Left lung (tissue), 10 donors: Measurements from ENCODE around the gene DDX31. TPM values are rescaled to one million over a fixed set of nuclear protein-coding genes. Genes with fewer than 3 reads are reported as not detected.
A peak's percentile ranks its signal among the peaks of the same experiment; 100 is the strongest.

Experiments used
- ATAC-seq: fragments of 200-7000 bp; cut with Tn5 transposase; one replicate; pipeline ENCODE4 v1.9.1; 2020; ENCODE audit warnings: moderate library complexity
- DNase-seq, 4 donors: peaks; one replicate each; pipeline ENCODE4 v3.0.0-alpha.2; 2013 to 2020
- H3K27ac ChIP-seq, 2 donors: fragments of 200-600 bp; sonication (generic) in 1 of 2; one replicate each; pipeline versions ENCODE4 v1.5.0 to v1.8.0; 2020 to 2021
- H3K27me3 ChIP-seq, 2 donors: fragments of 200-600 bp; sonication (generic) in 1 of 2; one replicate each; pipeline versions ENCODE4 v1.5.0 to v1.8.0; 2020 to 2021
- H3K36me3 ChIP-seq, 2 donors: fragments of 200-600 bp; sonication (generic) in 1 of 2; one replicate each; pipeline versions ENCODE4 v1.5.0 to v1.8.0; 2020 to 2021
- H3K4me1 ChIP-seq, 2 donors: fragments of 200-600 bp; one replicate each; pipeline ENCODE4 v1.8.0; 2021
- H3K4me3 ChIP-seq, 2 donors: fragments of 200-600 bp; sonication (generic) in 1 of 2; one replicate each; pipeline versions ENCODE4 v1.5.0 to v1.8.0; 2020 to 2021; ENCODE audit warnings: mild to moderate bottlenecking in 1 of 2
- H3K9me3 ChIP-seq, 2 donors: fragments of 200-600 bp; sonication (generic) in 1 of 2; one replicate each; pipeline versions ENCODE4 v1.5.0 to v1.8.0; 2020 to 2021
- intact Hi-C, 2 donors: fragments of 100-400 bp; cut with DNase I; formaldehyde crosslinking; loops; one replicate each; pipeline versions ENCODE4 v1.11.2 to v1.14.2; 2022
- polyA plus RNA-seq, 6 donors: library from polyadenylated mRNA; unstranded; fragments of 120-200 nt; gene quantifications; one replicate each; pipeline ENCODE4 v1.2.1, GENCODE V29; 2013; ENCODE audit not compliant: insufficient read length in 6 of 6
- total RNA-seq, 2 donors: library from RNA; stranded (reverse); fragmentation: NEBNext Ultra II Directional; extraction: Animal tissue kit (Norgen Biotek cat#: 25700); gene quantifications; one replicate each; pipeline ENCODE4 v1.2.1, GENCODE V29; 2021
- TF ChIP-seq, protein P1 (sequence below), 2 donors: fragments of 200-600 bp; sonication (generic) in 1 of 2; IDR thresholded peaks; one replicate each; pipeline versions ENCODE4 v1.5.0 to v1.8.0; 2021; ENCODE audit warnings: antibody characterized with exemption in 2 of 2
- donor health status: DM: no; HTN: yes; CAD: no.
- donor health status: DM: no; HTN: no; CAD: no.

The DDX31 gene
- total and polyA plus RNA-seq, 8 donors = 12.0 to 16.5 (median 14.9) TPM

DNA sequence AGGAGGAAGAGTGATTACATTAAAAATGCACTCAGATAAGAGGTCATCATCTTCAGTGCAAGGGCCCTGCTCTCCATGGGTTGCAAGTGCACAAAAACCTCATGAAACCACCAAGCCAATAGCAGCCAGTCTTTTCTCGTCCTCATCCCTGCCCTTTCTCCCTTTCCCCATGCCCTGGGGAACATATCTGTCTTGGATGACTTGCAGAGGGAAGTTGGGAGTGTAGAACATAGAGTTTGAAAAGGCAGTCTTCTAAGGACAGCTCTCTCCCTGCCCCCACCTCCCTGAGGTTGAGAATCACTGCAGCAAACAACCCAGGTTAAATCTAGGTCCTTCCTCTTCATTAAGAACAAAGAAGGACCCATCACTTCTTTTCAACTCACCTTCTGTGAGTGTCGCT, 22.0 kb downstream of the DDX31 start:
- Histone ChIP-seq H3K4me1 (peaks cover 0 to 4% of the 10 kb centered on the region in 2 donors), H3K27ac (no peak overlapping the region), H3K9me3 (no peaks in the 10 kb centered on the region), H3K4me3 (no peak overlapping the region), H3K36me3 (peaks cover 0 to 94% of the 10 kb centered on the region in 2 donors), H3K27me3 (no peaks in the 10 kb centered on the region)
- ATAC-seq (peak; percentile 19), DNase-seq (no peak)
- intact Hi-C loops = no loop called here
- TF ChIP-seq, protein P1, sequence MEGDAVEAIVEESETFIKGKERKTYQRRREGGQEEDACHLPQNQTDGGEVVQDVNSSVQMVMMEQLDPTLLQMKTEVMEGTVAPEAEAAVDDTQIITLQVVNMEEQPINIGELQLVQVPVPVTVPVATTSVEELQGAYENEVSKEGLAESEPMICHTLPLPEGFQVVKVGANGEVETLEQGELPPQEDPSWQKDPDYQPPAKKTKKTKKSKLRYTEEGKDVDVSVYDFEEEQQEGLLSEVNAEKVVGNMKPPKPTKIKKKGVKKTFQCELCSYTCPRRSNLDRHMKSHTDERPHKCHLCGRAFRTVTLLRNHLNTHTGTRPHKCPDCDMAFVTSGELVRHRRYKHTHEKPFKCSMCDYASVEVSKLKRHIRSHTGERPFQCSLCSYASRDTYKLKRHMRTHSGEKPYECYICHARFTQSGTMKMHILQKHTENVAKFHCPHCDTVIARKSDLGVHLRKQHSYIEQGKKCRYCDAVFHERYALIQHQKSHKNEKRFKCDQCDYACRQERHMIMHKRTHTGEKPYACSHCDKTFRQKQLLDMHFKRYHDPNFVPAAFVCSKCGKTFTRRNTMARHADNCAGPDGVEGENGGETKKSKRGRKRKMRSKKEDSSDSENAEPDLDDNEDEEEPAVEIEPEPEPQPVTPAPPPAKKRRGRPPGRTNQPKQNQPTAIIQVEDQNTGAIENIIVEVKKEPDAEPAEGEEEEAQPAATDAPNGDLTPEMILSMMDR (IDR thresholded peaks at IDR 0.05) = no peak

DNA sequence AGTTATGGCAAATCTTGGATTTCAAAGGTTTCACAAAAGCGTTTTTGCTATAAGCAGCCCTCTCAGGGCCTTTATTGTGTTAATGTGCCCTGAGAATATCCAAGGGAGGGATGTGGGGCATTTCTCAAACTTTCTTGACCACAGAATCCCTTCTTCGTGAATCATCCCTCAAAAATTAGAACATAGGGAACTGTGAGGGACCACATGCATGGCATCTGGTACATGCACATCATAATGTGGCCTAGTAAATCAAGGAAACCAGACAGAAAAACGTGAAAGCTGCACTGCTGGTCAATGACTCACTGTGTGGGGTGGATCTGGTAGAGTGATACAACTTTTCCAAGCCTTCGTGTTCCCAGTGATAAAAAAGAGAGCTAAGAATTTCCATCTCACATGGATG, 22.4 kb downstream of the DDX31 start:
- intact Hi-C loops = no loop called here
- Histone ChIP-seq H3K27ac (no peak overlapping the region), H3K9me3 (no peaks in the 10 kb centered on the region), H3K27me3 (no peaks in the 10 kb centered on the region), H3K36me3 (peaks cover 0 to 94% of the 10 kb centered on the region in 2 donors), H3K4me3 (no peak overlapping the region), H3K4me1 (peaks cover 0 to 4% of the 10 kb centered on the region in 2 donors)
- DNase-seq = no peak
- peak; percentile 64 for ATAC-seq
- TF ChIP-seq, protein P1 (IDR thresholded peaks at IDR 0.05) = no peak

DNA sequence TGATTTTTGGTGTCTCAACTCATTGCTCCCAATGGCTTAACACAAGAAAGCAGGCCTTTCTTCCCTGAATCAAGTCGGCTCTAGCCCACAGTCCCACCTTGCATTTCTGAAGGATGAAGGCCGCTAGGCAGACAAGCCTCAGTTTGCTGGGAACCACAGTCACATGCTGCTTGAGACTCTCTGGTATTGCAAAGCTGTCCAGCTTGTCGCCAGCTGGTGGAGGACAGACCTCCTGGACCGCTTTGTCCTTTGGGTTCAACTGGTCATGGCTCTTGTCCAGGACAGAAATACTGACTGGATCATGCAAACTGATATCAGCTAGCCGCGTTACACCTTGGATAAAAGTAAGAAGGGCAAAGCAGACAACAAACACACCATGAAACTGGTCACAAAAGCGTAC, 23.1 kb downstream of the DDX31 start:
- ATAC-seq (no peak), DNase-seq (no peak)
- no peaks in the 10 kb centered on the region for H3K27me3 ChIP-seq
- no peak overlapping the region for H3K27ac ChIP-seq
- TF ChIP-seq, protein P1 (IDR thresholded peaks at IDR 0.05) = no peak
- intact Hi-C loops = no loop called here
- no peak overlapping the region for H3K4me3 ChIP-seq
- peaks cover 0 to 4% of the 10 kb centered on the region in 2 donors for H3K4me1 ChIP-seq
- H3K36me3 ChIP-seq = peaks cover 0 to 94% of the 10 kb centered on the region in 2 donors
- H3K9me3 ChIP-seq = no peaks in the 10 kb centered on the region

DNA sequence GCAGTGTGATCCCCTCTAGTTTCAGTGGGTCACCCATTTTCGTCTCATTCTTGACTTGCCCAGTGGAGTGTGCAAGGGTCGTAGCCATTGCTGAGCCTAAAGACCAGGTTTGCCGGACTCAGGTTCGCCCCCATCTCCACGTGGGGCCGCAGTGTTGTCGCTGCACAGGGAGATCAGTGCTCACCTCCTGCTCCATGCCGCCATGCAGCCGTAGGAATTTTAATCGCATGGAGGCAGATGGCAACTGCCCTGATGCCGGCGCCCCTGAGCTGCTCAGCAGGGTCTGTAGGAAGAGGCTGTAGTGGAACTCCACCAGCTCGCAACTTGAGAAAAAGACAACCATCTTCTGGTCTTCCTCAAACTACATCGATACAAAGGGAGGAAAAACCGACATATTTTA, 24.1 kb downstream of the DDX31 start:
- no peak for DNase-seq
- H3K4me3 ChIP-seq = no peak overlapping the region
- intact Hi-C loops = no loop called here
- no peaks in the 10 kb centered on the region for H3K9me3 ChIP-seq
- TF ChIP-seq, protein P1 (IDR thresholded peaks at IDR 0.05) = no peak
- H3K27ac ChIP-seq = no peak overlapping the region
- H3K4me1 ChIP-seq = no peaks in the 10 kb centered on the region
- peaks cover 0 to 97% of the 10 kb centered on the region in 2 donors for H3K36me3 ChIP-seq
- no peak for ATAC-seq
- no peaks in the 10 kb centered on the region for H3K27me3 ChIP-seq

DNA sequence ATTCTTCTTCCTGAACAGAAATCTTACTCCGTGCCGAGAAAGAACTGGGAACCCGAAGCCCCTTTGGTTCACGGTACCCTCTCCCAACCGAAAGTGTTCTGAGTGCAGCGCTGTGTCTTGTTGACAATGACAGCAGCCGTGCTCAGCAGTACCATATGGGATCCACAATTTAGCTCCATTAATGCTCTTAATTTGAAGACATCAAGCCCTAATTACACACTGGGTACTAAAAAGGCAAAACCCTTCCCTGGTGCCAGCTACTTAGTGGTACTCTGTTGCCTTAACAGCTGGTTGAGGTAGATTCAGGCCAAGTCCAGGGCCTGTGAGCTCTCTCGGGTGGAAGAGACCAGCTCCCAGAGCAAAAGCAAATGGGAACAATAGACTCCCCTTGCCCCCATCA, 24.5 kb downstream of the DDX31 start:
- no peak overlapping the region for H3K4me3 ChIP-seq
- no peak overlapping the region for H3K27ac ChIP-seq
- no peaks in the 10 kb centered on the region for H3K9me3 ChIP-seq
- TF ChIP-seq, protein P1 (IDR thresholded peaks at IDR 0.05) = no peak
- H3K36me3 ChIP-seq = peaks cover 0 to 97% of the 10 kb centered on the region in 2 donors
- H3K4me1 ChIP-seq = no peaks in the 10 kb centered on the region
- DNase-seq (no peak), ATAC-seq (no peak)
- no peaks in the 10 kb centered on the region for H3K27me3 ChIP-seq
- intact Hi-C loops = no loop called here
